OCI-LY7 (cell line): ENCODE measurements around the gene NAPG.

Source experiments
- EZH2phosphoT487 ChIP-seq: fragments of 200-600 bp; sonication (generic); IDR thresholded peaks from 2 replicates; pipeline ENCODE4 v1.6.1; 2018; ENCODE audit warnings: low read depth, borderline replicate concordance, mild to moderate bottlenecking, mixed run types, antibody characterized with exemption, low read length, moderate library complexity, mixed read lengths
- TF ChIP-seq, protein P1 (sequence below): fragments of 200-600 bp; sonication (generic); conservative IDR thresholded peaks from 2 replicates; pipeline ENCODE4 v1.5.1; 2014; ENCODE audit warnings: mild to moderate bottlenecking, antibody characterized with exemption, low read length, moderate library complexity, mixed read lengths

DNA sequence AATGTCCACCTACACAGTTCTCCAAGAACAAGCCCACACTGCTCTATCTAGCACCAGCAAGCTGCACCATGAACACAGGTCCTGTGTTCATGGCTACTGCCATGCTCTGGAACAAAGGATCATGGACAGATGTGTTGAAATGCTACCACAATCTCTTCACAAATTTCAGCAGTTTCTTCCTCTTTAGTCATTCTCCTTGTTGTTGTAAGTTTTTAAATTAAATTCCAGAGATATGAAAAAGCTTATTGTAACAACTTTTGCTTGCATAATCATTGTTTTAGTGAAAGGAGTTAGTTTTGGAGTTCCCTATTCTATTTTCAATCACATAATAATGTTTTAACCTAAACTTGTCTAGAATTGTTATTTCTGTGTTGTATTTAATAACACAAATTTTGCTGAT is 17.2 kb upstream of the NAPG start:
- TF ChIP-seq, protein P1, sequence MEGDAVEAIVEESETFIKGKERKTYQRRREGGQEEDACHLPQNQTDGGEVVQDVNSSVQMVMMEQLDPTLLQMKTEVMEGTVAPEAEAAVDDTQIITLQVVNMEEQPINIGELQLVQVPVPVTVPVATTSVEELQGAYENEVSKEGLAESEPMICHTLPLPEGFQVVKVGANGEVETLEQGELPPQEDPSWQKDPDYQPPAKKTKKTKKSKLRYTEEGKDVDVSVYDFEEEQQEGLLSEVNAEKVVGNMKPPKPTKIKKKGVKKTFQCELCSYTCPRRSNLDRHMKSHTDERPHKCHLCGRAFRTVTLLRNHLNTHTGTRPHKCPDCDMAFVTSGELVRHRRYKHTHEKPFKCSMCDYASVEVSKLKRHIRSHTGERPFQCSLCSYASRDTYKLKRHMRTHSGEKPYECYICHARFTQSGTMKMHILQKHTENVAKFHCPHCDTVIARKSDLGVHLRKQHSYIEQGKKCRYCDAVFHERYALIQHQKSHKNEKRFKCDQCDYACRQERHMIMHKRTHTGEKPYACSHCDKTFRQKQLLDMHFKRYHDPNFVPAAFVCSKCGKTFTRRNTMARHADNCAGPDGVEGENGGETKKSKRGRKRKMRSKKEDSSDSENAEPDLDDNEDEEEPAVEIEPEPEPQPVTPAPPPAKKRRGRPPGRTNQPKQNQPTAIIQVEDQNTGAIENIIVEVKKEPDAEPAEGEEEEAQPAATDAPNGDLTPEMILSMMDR: no peak
- no peak for TF ChIP-seq EZH2phosphoT487
